LNCAP (cell line): Measurements from ENCODE around the gene LHFPL2.

ENCODE experiments used
- TF ChIP-seq, protein P1 (sequence below): fragments of 450-650 bp; IDR thresholded peaks from 2 replicates; pipeline ENCODE4 v1.5.1; 2017; ENCODE audit warnings: mild to moderate bottlenecking

LHFPL2 gene

GRCh38 chr5:78566747-78567425 is 81.7 kb downstream of the LHFPL2 start:
- TF ChIP-seq, protein P1, sequence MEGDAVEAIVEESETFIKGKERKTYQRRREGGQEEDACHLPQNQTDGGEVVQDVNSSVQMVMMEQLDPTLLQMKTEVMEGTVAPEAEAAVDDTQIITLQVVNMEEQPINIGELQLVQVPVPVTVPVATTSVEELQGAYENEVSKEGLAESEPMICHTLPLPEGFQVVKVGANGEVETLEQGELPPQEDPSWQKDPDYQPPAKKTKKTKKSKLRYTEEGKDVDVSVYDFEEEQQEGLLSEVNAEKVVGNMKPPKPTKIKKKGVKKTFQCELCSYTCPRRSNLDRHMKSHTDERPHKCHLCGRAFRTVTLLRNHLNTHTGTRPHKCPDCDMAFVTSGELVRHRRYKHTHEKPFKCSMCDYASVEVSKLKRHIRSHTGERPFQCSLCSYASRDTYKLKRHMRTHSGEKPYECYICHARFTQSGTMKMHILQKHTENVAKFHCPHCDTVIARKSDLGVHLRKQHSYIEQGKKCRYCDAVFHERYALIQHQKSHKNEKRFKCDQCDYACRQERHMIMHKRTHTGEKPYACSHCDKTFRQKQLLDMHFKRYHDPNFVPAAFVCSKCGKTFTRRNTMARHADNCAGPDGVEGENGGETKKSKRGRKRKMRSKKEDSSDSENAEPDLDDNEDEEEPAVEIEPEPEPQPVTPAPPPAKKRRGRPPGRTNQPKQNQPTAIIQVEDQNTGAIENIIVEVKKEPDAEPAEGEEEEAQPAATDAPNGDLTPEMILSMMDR = no peak

GRCh38 chr5:78565395-78565794 is 83.2 kb downstream of the LHFPL2 start:
- TF ChIP-seq, protein P1 = no peak

DNA sequence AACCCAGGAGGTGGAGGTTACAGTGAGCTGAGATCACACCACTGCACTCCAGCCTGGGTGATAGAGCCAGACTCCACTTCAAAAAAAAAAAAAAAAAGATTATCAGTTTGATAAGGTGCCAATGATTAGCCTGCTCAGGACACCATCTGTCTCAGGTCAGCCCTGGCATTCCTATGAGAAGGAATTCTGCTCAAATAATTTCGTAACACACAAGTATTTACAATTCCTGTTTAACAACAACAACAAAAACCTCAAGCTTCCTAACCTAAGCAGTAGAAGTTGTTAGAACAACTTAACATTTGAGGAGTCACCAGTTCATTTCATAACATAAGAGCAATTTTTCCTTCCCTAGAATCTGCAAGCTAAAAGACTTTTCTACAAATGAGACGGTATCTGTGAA is 85.0 kb downstream of the LHFPL2 start:
- TF ChIP-seq, protein P1 = no peak

GRCh38 chr5:78562714-78563330 is 85.8 kb downstream of the LHFPL2 start:
- TF ChIP-seq, protein P1 = no peak

- TF ChIP-seq, protein P1 = no peak
Measured at GRCh38 chr5:78562001-78562400, 86.6 kb downstream of the LHFPL2 start.

DNA sequence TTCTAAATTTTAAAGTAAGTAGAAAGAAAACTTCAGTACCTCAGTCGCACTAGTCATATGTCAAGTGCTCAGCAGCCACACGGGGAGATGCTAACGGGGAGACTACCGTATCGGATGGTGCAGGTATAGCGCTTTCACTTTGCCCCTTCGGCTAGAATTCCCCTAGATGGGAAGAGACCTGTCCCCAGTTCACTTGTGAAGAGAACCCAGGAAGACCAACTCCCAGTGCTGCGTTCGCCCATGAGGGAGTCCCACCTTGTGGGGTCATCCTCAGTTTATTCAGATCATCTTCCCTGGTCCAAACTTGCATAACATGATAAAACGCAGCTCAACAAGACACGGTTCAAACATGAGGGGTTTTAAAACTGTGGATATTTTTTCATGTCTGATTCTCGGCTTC is 87.3 kb downstream of the LHFPL2 start:
- TF ChIP-seq, protein P1 = no peak

DNA sequence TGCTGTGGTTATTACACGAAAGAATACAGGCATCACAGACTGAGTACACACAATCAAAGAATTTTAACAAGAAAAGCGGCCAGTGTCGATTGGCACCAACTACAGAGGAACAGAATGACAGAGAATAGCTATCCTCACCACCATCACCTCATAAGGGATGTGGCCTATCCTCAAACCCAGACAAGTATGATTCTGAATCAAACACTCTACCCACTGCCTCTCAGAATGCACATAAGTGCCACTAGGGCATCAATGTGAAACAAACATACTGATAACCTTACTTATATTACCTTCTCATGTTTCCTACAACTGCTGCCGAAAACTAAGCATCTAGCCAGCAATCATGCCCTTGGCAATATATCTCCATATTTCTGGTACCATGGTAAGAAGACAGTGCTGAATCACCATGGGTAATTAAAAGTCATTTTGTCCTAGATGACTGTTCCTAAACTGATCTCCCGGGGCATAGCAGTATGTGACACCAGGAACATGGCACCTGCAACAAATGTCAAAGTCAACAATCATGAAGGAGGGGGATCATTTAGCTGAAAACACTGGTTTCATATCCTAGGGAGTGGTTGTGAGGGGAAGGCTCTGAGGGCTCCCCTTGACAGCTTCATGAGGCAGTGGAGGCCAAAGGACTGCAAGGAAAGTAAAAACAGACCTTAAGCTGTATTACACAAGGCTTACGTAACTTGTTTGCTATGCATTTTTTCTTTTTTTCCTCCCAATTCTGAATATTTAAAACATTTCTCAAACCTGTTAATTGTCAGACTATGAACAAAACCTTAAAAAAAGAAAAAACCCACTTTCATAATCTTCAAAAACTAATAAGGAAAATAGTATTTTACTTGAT is 88.3 kb downstream of the LHFPL2 start:
- TF ChIP-seq, protein P1 = no peak
